MM.1S (cell line): ENCODE data around the gene CACNA2D1.

Experiments used
- EZH2 ChIP-seq: fragments of 300-600 bp; sonication (generic); optimal IDR thresholded peaks from 2 replicates; pipeline ENCODE3; 2017; ENCODE audit warnings: low read depth, mild to moderate bottlenecking, antibody characterized with exemption, low read length, mixed read lengths
- EZH2phosphoT487 ChIP-seq: fragments of 300-600 bp; sonication (generic); IDR thresholded peaks from 2 replicates; pipeline ENCODE4 v1.6.1; 2018; ENCODE audit warnings: antibody characterized with exemption, low read length
- TF ChIP-seq, protein P1 (sequence below): fragments of 300-600 bp; sonication (generic); IDR thresholded peaks from 2 replicates; pipeline ENCODE4 v1.5.1; 2016; ENCODE audit warnings: antibody characterized with exemption, low read length, mixed read lengths

DNA sequence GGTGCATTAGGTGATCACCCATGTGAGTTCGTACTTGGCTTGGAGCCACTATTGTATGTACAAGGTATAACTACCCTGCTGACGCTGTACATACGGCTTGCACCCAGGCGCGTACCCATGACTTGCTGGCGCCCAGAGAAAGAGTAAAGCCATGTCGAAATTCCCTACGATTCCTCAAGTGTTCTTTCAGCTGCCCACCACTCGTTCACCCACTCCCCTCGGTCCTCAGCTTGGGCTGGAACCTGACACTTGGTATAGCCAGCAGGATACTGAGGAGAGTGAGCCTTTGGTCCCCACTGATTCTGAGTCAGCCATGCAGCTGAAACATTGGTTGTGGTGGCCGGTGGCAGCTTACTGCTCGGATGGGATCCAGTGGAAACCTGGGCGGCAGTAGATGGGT, 241.5 kb downstream of the CACNA2D1 start:
- TF ChIP-seq EZH2phosphoT487 (no peak), EZH2 (no peak)
- TF ChIP-seq, protein P1, sequence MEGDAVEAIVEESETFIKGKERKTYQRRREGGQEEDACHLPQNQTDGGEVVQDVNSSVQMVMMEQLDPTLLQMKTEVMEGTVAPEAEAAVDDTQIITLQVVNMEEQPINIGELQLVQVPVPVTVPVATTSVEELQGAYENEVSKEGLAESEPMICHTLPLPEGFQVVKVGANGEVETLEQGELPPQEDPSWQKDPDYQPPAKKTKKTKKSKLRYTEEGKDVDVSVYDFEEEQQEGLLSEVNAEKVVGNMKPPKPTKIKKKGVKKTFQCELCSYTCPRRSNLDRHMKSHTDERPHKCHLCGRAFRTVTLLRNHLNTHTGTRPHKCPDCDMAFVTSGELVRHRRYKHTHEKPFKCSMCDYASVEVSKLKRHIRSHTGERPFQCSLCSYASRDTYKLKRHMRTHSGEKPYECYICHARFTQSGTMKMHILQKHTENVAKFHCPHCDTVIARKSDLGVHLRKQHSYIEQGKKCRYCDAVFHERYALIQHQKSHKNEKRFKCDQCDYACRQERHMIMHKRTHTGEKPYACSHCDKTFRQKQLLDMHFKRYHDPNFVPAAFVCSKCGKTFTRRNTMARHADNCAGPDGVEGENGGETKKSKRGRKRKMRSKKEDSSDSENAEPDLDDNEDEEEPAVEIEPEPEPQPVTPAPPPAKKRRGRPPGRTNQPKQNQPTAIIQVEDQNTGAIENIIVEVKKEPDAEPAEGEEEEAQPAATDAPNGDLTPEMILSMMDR: no peak
